GM12873 (cell line): ENCODE data around the gene EIF4E1B.

Experiments
- CTCF ChIP-seq: IDR thresholded peaks from 2 replicates; pipeline ENCODE4 v1.5.1; 2012; ENCODE audit warnings: low read depth, mild to moderate bottlenecking, moderate library complexity, low read length, control low read depth; ENCODE audit not compliant: insufficient read depth; ENCODE audit errors: missing control alignments

The EIF4E1B gene

GRCh38 chr5:176687881-176688280 lies 57.4 kb downstream of the EIF4E1B start:
- no peak for TF ChIP-seq CTCF

- no peak for TF ChIP-seq CTCF
Observed at GRCh38 chr5:176690911-176691310, 60.4 kb downstream of the EIF4E1B start.

GRCh38 chr5:176691524-176691923 lies 61.0 kb downstream of the EIF4E1B start:
- no peak for TF ChIP-seq CTCF

- no peak for TF ChIP-seq CTCF
Observed at GRCh38 chr5:176692326-176692725, 61.9 kb downstream of the EIF4E1B start.

- TF ChIP-seq CTCF: no peak
Observed at GRCh38 chr5:176692839-176693476, 62.5 kb downstream of the EIF4E1B start.

- no peak for TF ChIP-seq CTCF
Observed at GRCh38 chr5:176693477-176693851, 63.0 kb downstream of the EIF4E1B start.

GRCh38 chr5:176694146-176694545 lies 63.7 kb downstream of the EIF4E1B start:
- no peak for TF ChIP-seq CTCF
